Measurements from ENCODE around the gene TMC5.

- TF ChIP-seq CTCF (IDR thresholded peaks at IDR 0.05 in 4 of 5, conservative IDR thresholded peaks at IDR 0.05 in 1 of 5) = no peak
- TF ChIP-seq POLR2A (IDR thresholded peaks at IDR 0.05) = no peak
These were observed 107.1 kb downstream of the TMC5 start for GRCh38 chr16:19524616-19525384.

Data from gastrocnemius medialis (tissue), 4 donors.